KMS-11 (cell line): ENCODE results near the gene ARHGAP8.

Experiments
- H2AFZ ChIP-seq: fragments of 200-600 bp; sonication (generic); 2 replicates; pipeline ENCODE4 v1.6.1; 2016; ENCODE audit warnings: antibody characterized with exemption, mixed run types, low read depth
- H3K27ac ChIP-seq: fragments of 200-600 bp; sonication (generic); 2 replicates; pipeline ENCODE4 v1.6.1; 2016; ENCODE audit warnings: mild to moderate bottlenecking, mixed run types
- H3K27me3 ChIP-seq: fragments of 200-600 bp; sonication (generic); 2 replicates; pipeline ENCODE4 v1.6.1; 2017; ENCODE audit warnings: mild to moderate bottlenecking, low read depth, mixed run types, moderate library complexity; ENCODE audit not compliant: insufficient read depth
- H3K36me3 ChIP-seq: fragments of 200-600 bp; sonication (generic); 2 replicates; pipeline ENCODE4 v1.6.1; 2017; ENCODE audit warnings: mild to moderate bottlenecking, mixed run types; ENCODE audit not compliant: insufficient read depth
- H3K4me1 ChIP-seq: fragments of 200-600 bp; sonication (generic); 2 replicates; pipeline ENCODE4 v1.6.1; 2016; ENCODE audit warnings: mild to moderate bottlenecking, low read depth, mixed run types; ENCODE audit not compliant: poor library complexity, severe bottlenecking
- H3K4me2 ChIP-seq: fragments of 200-600 bp; sonication (generic); 2 replicates; pipeline ENCODE4 v1.7.0; 2016; ENCODE audit warnings: mild to moderate bottlenecking, mixed run types
- H3K4me3 ChIP-seq: fragments of 200-600 bp; sonication (generic); IDR thresholded peaks from 2 replicates; pipeline ENCODE4 v1.6.1; 2017; ENCODE audit warnings: low read depth, low read length, mixed read lengths; ENCODE audit not compliant: insufficient read depth
- H3K79me2 ChIP-seq: fragments of 200-600 bp; sonication (generic); 2 replicates; pipeline ENCODE4 v1.6.1; 2016; ENCODE audit warnings: low read depth, mixed run types; ENCODE audit not compliant: insufficient read depth
- H3K9ac ChIP-seq: fragments of 200-600 bp; sonication (generic); 2 replicates; pipeline ENCODE4 v1.6.1; 2016; ENCODE audit warnings: mild to moderate bottlenecking, mixed run types
- H4K20me1 ChIP-seq: fragments of 200-600 bp; sonication (generic); 2 replicates; pipeline ENCODE4 v1.6.1; 2016; ENCODE audit warnings: mild to moderate bottlenecking, mixed run types; ENCODE audit not compliant: insufficient read depth
- TF ChIP-seq, protein P1 (sequence below): fragments of 200-600 bp; sonication (generic); conservative IDR thresholded peaks from 2 replicates; pipeline ENCODE4 v1.6.1; 2017; ENCODE audit warnings: low read depth, mild to moderate bottlenecking, antibody characterized with exemption, low read length, moderate library complexity, mixed read lengths

ARHGAP8 gene

DNA sequence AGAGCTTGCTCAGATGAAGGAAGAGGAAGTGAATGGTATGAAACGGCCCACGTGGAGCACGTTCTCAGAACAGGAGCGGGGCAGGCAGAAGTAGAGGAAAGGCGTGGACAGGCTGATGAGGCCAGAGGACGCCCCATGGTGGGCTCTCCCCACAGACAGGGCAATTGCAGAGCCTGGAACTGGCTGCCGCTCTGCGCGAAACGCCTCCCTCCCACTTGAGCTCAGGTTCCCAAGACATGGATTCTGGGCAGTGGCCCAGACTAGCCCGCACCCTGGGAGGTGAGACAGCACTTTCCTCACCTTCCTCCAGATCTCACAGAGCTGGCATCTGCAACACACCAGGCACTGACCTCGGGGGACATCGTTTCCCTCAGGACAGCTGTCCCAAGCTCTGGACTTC is 139.9 kb downstream of the ARHGAP8 start:
- Histone ChIP-seq H3K36me3 (no peaks in the 10 kb centered on the region), H3K4me3 (no peak overlapping the region), H3K9ac (no peak overlapping the region), H3K4me1 (no peaks in the 10 kb centered on the region), H3K27ac (no peak overlapping the region), H3K79me2 (no peaks in the 10 kb centered on the region), H3K27me3 (no peaks in the 10 kb centered on the region; the same call in 1 of the 2 replicates), H2AFZ (no peak overlapping the region), H4K20me1 (no peaks in the 10 kb centered on the region), H3K4me2 (no peak overlapping the region)
- TF ChIP-seq, protein P1, sequence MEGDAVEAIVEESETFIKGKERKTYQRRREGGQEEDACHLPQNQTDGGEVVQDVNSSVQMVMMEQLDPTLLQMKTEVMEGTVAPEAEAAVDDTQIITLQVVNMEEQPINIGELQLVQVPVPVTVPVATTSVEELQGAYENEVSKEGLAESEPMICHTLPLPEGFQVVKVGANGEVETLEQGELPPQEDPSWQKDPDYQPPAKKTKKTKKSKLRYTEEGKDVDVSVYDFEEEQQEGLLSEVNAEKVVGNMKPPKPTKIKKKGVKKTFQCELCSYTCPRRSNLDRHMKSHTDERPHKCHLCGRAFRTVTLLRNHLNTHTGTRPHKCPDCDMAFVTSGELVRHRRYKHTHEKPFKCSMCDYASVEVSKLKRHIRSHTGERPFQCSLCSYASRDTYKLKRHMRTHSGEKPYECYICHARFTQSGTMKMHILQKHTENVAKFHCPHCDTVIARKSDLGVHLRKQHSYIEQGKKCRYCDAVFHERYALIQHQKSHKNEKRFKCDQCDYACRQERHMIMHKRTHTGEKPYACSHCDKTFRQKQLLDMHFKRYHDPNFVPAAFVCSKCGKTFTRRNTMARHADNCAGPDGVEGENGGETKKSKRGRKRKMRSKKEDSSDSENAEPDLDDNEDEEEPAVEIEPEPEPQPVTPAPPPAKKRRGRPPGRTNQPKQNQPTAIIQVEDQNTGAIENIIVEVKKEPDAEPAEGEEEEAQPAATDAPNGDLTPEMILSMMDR, result no peak

DNA sequence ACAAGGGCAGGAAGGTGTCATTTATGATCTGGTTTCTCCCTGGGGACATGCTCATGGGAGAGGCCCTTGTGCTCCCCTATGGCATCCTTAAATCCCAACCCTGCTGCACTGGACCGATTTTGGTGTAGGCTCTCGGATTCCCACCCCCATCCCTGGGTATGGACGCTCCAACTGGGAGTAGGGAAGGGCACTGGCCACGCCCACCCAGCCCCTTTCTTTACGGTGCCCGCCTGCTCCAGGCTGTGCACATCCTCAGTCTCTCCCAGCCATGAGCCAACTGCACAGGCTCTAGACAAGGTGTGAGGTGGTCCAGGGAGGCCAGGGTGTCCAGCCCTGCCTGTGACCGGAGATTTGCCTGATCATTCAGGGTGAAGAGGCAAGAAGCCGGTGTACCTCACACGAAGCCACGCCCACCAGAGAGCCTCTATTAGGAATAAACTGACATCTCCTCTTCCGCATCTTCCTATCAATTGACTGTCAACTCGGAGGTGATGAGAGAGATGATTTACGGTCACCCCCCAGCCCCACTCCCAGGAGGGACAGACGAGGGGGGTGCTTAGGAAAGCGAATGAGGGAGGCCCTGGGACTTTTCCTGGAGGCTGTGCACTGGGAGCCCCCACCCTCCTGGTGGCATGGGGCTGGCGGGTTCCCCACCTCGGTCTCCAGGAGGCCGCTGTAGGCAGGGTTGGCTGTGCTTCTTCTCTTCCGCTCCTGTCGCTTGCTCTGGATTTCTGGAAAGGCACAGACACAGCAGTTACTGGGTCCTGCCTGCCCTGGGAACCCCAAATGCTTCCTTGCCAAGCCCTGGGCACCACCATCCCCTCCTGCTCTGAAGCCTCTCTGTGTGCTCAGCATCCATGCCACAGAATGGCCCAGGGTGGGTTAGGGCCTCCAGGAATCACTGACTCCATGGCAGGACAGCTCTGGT is 140.7 kb downstream of the ARHGAP8 start:
- TF ChIP-seq, protein P1, result no peak
- Histone ChIP-seq H3K9ac (no peak overlapping the region), H2AFZ (no peak overlapping the region), H3K27me3 (no peaks in the 10 kb centered on the region; the same call in 1 of the 2 replicates), H3K4me1 (no peaks in the 10 kb centered on the region), H3K79me2 (no peaks in the 10 kb centered on the region), H3K4me2 (no peak overlapping the region), H3K36me3 (no peaks in the 10 kb centered on the region), H4K20me1 (no peaks in the 10 kb centered on the region), H3K27ac (no peak overlapping the region), H3K4me3 (no peak overlapping the region)

- Histone ChIP-seq H2AFZ (no peak overlapping the region), H3K79me2 (no peaks in the 10 kb centered on the region), H3K9ac (no peak overlapping the region), H4K20me1 (no peaks in the 10 kb centered on the region), H3K27me3 (no peaks in the 10 kb centered on the region; the same call in 1 of the 2 replicates), H3K4me1 (no peaks in the 10 kb centered on the region), H3K4me2 (no peak overlapping the region), H3K36me3 (no peaks in the 10 kb centered on the region), H3K4me3 (no peak overlapping the region), H3K27ac (no peak overlapping the region)
- TF ChIP-seq, protein P1, result no peak
Observed at GRCh38 chr22:44893731-44894080, 141.3 kb downstream of the ARHGAP8 start.

DNA sequence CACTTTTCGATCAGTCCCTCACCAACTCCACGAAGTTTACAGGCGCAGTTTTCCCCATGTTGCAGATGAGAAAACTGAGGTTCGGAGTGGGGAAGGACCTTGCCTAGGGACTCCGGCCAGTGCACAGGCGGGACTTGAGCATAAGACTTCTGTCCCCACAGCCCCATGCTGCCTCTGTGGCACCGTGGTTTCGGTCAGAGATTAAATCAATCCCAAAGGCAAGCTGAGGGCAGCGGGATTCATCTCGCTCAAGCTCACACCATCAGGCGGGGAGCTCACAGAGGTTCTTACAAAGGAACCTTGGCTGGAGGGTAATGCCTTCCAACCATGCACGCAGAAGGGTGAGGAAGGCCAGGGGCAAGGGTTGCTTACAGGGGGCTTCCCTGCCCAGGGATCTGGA is 141.9 kb downstream of the ARHGAP8 start:
- Histone ChIP-seq H4K20me1 (no peaks in the 10 kb centered on the region), H3K4me1 (no peaks in the 10 kb centered on the region), H3K79me2 (no peaks in the 10 kb centered on the region), H2AFZ (no peak overlapping the region), H3K4me2 (no peak overlapping the region), H3K27ac (no peak overlapping the region), H3K4me3 (no peak overlapping the region), H3K27me3 (no peaks in the 10 kb centered on the region; the same call in 1 of the 2 replicates), H3K36me3 (no peaks in the 10 kb centered on the region), H3K9ac (no peak overlapping the region)
- TF ChIP-seq, protein P1, result no peak
